H1 (cell line): Measurements from ENCODE around the gene CDK5R2. TPM values are rescaled to one million over a fixed set of nuclear protein-coding genes. Genes with fewer than 3 reads are reported as not detected.

Experiments used
- HDAC2 ChIP-seq, 2 experiments: fragments of 300-600 bp in 1 of 2; sonication (generic) in 1 of 2; IDR thresholded peaks; 2 replicates each; pipeline ENCODE4 v1.6.1; 2011 to 2012; ENCODE audit warnings: low read depth in 2 of 2, low read length in 2 of 2, mild to moderate bottlenecking in 2 of 2, moderate library complexity in 2 of 2, borderline replicate concordance in 1 of 2, inconsistent platforms in 1 of 2
- KDM1A ChIP-seq: fragments of 200-600, 300-600 bp; sonication (generic); IDR thresholded peaks from 2 replicates; pipeline ENCODE4 v1.7.1; 2016; ENCODE audit warnings: mild to moderate bottlenecking, low read length, borderline replicate concordance
- POLR2AphosphoS5 ChIP-seq: IDR thresholded peaks from 2 replicates; pipeline ENCODE4 v1.6.1; 2011; ENCODE audit warnings: low read depth, low read length
- RNF2 ChIP-seq: fragments of 200-900, 300-1000 bp; sonication (generic); IDR thresholded peaks from 2 replicates; pipeline ENCODE4 v1.7.1; 2016; ENCODE audit warnings: borderline replicate concordance, low read depth, mild to moderate bottlenecking, antibody characterized with exemption, low read length; ENCODE audit not compliant: poor library complexity, severe bottlenecking; ENCODE audit errors: missing control alignments
- SAP30 ChIP-seq: fragments of 300-600 bp; sonication (generic); IDR thresholded peaks from 2 replicates; pipeline ENCODE4 v1.7.1; 2012; ENCODE audit warnings: low read length, moderate library complexity, mild to moderate bottlenecking, inconsistent platforms; ENCODE audit not compliant: insufficient read depth, insufficient replicate concordance
- SIRT6 ChIP-seq: IDR thresholded peaks from one replicate; pipeline ENCODE4 v1.7.1; 2012; ENCODE audit warnings: low read length, inconsistent platforms
- TAF7 ChIP-seq: optimal IDR thresholded peaks from 2 replicates; pipeline ENCODE3; 2011; ENCODE audit warnings: low read depth, mild to moderate bottlenecking, inconsistent platforms, low read length, moderate library complexity, borderline replicate concordance
- TBP ChIP-seq: IDR thresholded peaks from 2 replicates; pipeline ENCODE4 v1.6.1; 2011; ENCODE audit warnings: low read depth, low read length, improper control_type of control experiment
- ZNF274 ChIP-seq: IDR thresholded peaks from 2 replicates; pipeline ENCODE4 v1.7.0; 2012; ENCODE audit warnings: low read length, borderline replicate concordance; ENCODE audit errors: extremely low read depth
- polyA plus RNA-seq, 7 experiments: library from polyadenylated mRNA; depleted of rRNA in 3 of 7; stranded (reverse) in 5 of 7; unstranded in 2 of 7; fragments of >200 nt in 5 of 7; fragments of 200-250 nt in 2 of 7; gene quantifications; 1 replicate in 5 of 7; 2 replicates in 1 of 7; 4 replicates in 1 of 7; pipeline versions ENCODE4 v1.2.1 to v1.2.3, GENCODE V29; 2011 to 2013; ENCODE audit warnings: missing spikeins in 2 of 7, mixed read lengths in 2 of 7
- total RNA-seq: library from RNA; stranded (reverse); fragmentation: NEBNext Ultra II Directional; extraction: Animal tissue kit (Norgen Biotek cat#: 25700); gene quantifications from 2 replicates; pipeline ENCODE4 v1.2.1, GENCODE V29; 2021

The CDK5R2 gene
- total and polyA plus RNA-seq, 2 of the 8 experiments (the other 6 are each of a cell fraction or from before 2014, with no cell fraction given) = 0.14 TPM; not detected in 1

GRCh38 chr2:218984239-218985020 lies 25.0 kb downstream of the CDK5R2 start (continued):
- no peak for TF ChIP-seq POLR2AphosphoS5
- no peak for TF ChIP-seq SAP30
- no peak for TF ChIP-seq SIRT6
- no peak for TF ChIP-seq HDAC2 (IDR thresholded peaks at IDR 0.05; ENCODE audit: borderline replicate concordance in 1 of 2, low read depth in 2 of 2, low read length in 2 of 2)
- TF ChIP-seq ZNF274 = no peak
- TF ChIP-seq TAF7 = no peak
- no peak for TF ChIP-seq KDM1A
- TF ChIP-seq RNF2 = peak; percentile 83
- no peak for TF ChIP-seq TBP
